ENCODE data around the gene ZNF148.

- no peak for TF ChIP-seq CTCF (tag by site-specific recombination; IDR thresholded peaks at IDR 0.05)
- no peak for TF ChIP-seq ZNF350 (tag by site-specific recombination; IDR thresholded peaks at IDR 0.05)
- TF ChIP-seq ZNF416 (tag by site-specific recombination; IDR thresholded peaks at IDR 0.05): no peak
- no peak for TF ChIP-seq ZBTB44 (tag by site-specific recombination; IDR thresholded peaks at IDR 0.05)
- no peak for TF ChIP-seq ZNF138 (tag by site-specific recombination; IDR thresholded peaks at IDR 0.05; ENCODE audit: borderline replicate concordance)
- TF ChIP-seq ZNF292 (tag by site-specific recombination; IDR thresholded peaks at IDR 0.05; ENCODE audit: borderline replicate concordance, low read depth): no peak
- TF ChIP-seq ZSCAN4 (tag by site-specific recombination; IDR thresholded peaks at IDR 0.05): no peak
- TF ChIP-seq OSR2 (tag by site-specific recombination; IDR thresholded peaks at IDR 0.05): no peak
- TF ChIP-seq GLIS2 (tag by site-specific recombination; IDR thresholded peaks at IDR 0.05): no peak
Observed at GRCh38 chr3:125202197-125202596, 172.9 kb downstream of the ZNF148 start.

Measured in HEK293 (cell line).